Measurements from ENCODE around the gene POLR2F.
A peak's percentile ranks its signal among the peaks of the same experiment; 100 is the strongest.

POLR2F gene

GRCh38 chr22:37922191-37922590 lies 31.3 kb upstream of the POLR2F start:
- no peak overlapping the region for H3K4me3 ChIP-seq (ENCODE audit: low read length in 2 of 2)
- H4K91ac ChIP-seq (ENCODE audit: low read depth, low read length, poor library complexity) = no peak overlapping the region
- no CpG with 5 or more reads among the region's 11 CpGs for WGBS, 2 donors (ENCODE audit: extremely low coverage in 2 of 2, insufficient read length in 2 of 2, insufficient replicate concordance in 1 of 2)
- no peak overlapping the region for H2AFZ ChIP-seq (ENCODE audit: low read length)
- H3K23ac ChIP-seq (ENCODE audit: low read depth, low read length, poor library complexity) = no peak overlapping the region
- H2BK15ac ChIP-seq (ENCODE audit: low read length) = no peak overlapping the region
- H3K27ac ChIP-seq (replicated peaks; ENCODE audit: low read length) = no peak overlapping the region
- no peaks in the 10 kb centered on the region for H3K4me1 ChIP-seq (ENCODE audit: control insufficient read depth in 2 of 2, insufficient read depth in 1 of 2, low read depth in 1 of 2, low read length in 2 of 2)
- no peak overlapping the region for H3K9ac ChIP-seq (ENCODE audit: low read depth, low read length, poor library complexity)
- peaks cover 1% of the 10 kb centered on the region for H3K79me1 ChIP-seq (ENCODE audit: low read depth, low read length)
- no peak overlapping the region for H2BK5ac ChIP-seq (ENCODE audit: low read length)
- no peak overlapping the region for H3K14ac ChIP-seq (ENCODE audit: low read length)
- H2BK12ac ChIP-seq (ENCODE audit: low read length) = no peak overlapping the region
- no peak overlapping the region for H3K4me2 ChIP-seq (ENCODE audit: insufficient read depth, low read length, poor library complexity, severe bottlenecking)
- no peak overlapping the region for H2BK120ac ChIP-seq (ENCODE audit: low read depth, low read length)
- H3K4ac ChIP-seq (ENCODE audit: low read length) = no peak overlapping the region
- H3K36me3 ChIP-seq (replicated peaks in 1 of 2; ENCODE audit: control insufficient read depth in 2 of 2, insufficient read depth in 2 of 2, low read length in 2 of 2) = peaks cover 28 to 74% of the 10 kb centered on the region in 2 donors
- no peak for DNase-seq (ENCODE audit: low spot score)
- no peak overlapping the region for H2AK5ac ChIP-seq (ENCODE audit: low read depth, low read length)
- H3K18ac ChIP-seq (ENCODE audit: low read length) = no peak overlapping the region
- no peaks in the 10 kb centered on the region for H3K9me3 ChIP-seq (replicated peaks in 1 of 2; ENCODE audit: control insufficient read depth in 2 of 2, insufficient read depth in 1 of 2, low read depth in 1 of 2, low read length in 2 of 2)
- H4K8ac ChIP-seq (ENCODE audit: low read depth, low read length) = no peak overlapping the region
- H3K27me3 ChIP-seq (ENCODE audit: control insufficient read depth in 3 of 3, insufficient read depth in 3 of 3, low read depth in 1 of 3, low read length in 3 of 3) = no peaks in the 10 kb centered on the region

- Histone ChIP-seq H2BK5ac (ENCODE audit: low read length) (no peak overlapping the region), H3K4me2 (ENCODE audit: insufficient read depth, low read length, poor library complexity, severe bottlenecking) (no peak overlapping the region), H3K9ac (ENCODE audit: low read depth, low read length, poor library complexity) (no peak overlapping the region), H2BK12ac (ENCODE audit: low read length) (no peak overlapping the region), H2BK15ac (ENCODE audit: low read length) (no peak overlapping the region), H3K36me3 (replicated peaks in 1 of 2; ENCODE audit: control insufficient read depth in 2 of 2, insufficient read depth in 2 of 2, low read length in 2 of 2) (peaks cover 16 to 63% of the 10 kb centered on the region in 2 donors), H3K4me3 (ENCODE audit: low read length in 2 of 2) (no peak overlapping the region), H2AFZ (ENCODE audit: low read length) (no peak overlapping the region), H3K27ac (replicated peaks; ENCODE audit: low read length) (no peak overlapping the region), H3K4me1 (ENCODE audit: control insufficient read depth in 2 of 2, insufficient read depth in 1 of 2, low read depth in 1 of 2, low read length in 2 of 2) (no peaks in the 10 kb centered on the region), H3K27me3 (ENCODE audit: control insufficient read depth in 3 of 3, insufficient read depth in 3 of 3, low read depth in 1 of 3, low read length in 3 of 3) (no peaks in the 10 kb centered on the region), H2AK5ac (ENCODE audit: low read depth, low read length) (no peak overlapping the region), H3K18ac (ENCODE audit: low read length) (no peak overlapping the region), H3K9me3 (replicated peaks in 1 of 2; ENCODE audit: control insufficient read depth in 2 of 2, insufficient read depth in 1 of 2, low read depth in 1 of 2, low read length in 2 of 2) (no peaks in the 10 kb centered on the region), H3K23ac (ENCODE audit: low read depth, low read length, poor library complexity) (no peak overlapping the region), H3K4ac (ENCODE audit: low read length) (no peak overlapping the region), H4K8ac (ENCODE audit: low read depth, low read length) (no peak overlapping the region), H2BK120ac (ENCODE audit: low read depth, low read length) (no peak overlapping the region), H3K79me1 (ENCODE audit: low read depth, low read length) (peaks cover 1% of the 10 kb centered on the region), H4K91ac (ENCODE audit: low read depth, low read length, poor library complexity) (no peak overlapping the region), H3K14ac (ENCODE audit: low read length) (no peak overlapping the region)
- no CpG with 5 or more reads among the region's 4 CpGs for WGBS, 2 donors (ENCODE audit: extremely low coverage in 2 of 2, insufficient read length in 2 of 2, insufficient replicate concordance in 1 of 2)
- no peak for DNase-seq (ENCODE audit: low spot score)
Measured at GRCh38 chr22:37923927-37924326, 29.6 kb upstream of the POLR2F start.

- H2BK120ac ChIP-seq (ENCODE audit: low read depth, low read length) = no peak overlapping the region
- H2BK15ac ChIP-seq (ENCODE audit: low read length) = no peak overlapping the region
- WGBS, 2 donors (ENCODE audit: extremely low coverage in 2 of 2, insufficient read length in 2 of 2, insufficient replicate concordance in 1 of 2) = no CpG with 5 or more reads among the region's 18 CpGs
- H4K8ac ChIP-seq (ENCODE audit: low read depth, low read length) = no peak overlapping the region
- no peaks in the 10 kb centered on the region for H3K27me3 ChIP-seq (ENCODE audit: control insufficient read depth in 3 of 3, insufficient read depth in 3 of 3, low read depth in 1 of 3, low read length in 3 of 3)
- no peak overlapping the region for H2AFZ ChIP-seq (ENCODE audit: low read length)
- no peak overlapping the region for H2BK12ac ChIP-seq (ENCODE audit: low read length)
- H3K18ac ChIP-seq (ENCODE audit: low read length) = no peak overlapping the region
- no peak for DNase-seq (ENCODE audit: low spot score)
- H3K4me3 ChIP-seq (ENCODE audit: low read length in 2 of 2) = no peak overlapping the region
- H3K9ac ChIP-seq (ENCODE audit: low read depth, low read length, poor library complexity) = no peak overlapping the region
- no peak overlapping the region for H4K91ac ChIP-seq (ENCODE audit: low read depth, low read length, poor library complexity)
- H3K27ac ChIP-seq (replicated peaks; ENCODE audit: low read length) = no peak overlapping the region
- no peak overlapping the region for H3K4ac ChIP-seq (ENCODE audit: low read length)
- H3K36me3 ChIP-seq (replicated peaks in 1 of 2; ENCODE audit: control insufficient read depth in 2 of 2, insufficient read depth in 2 of 2, low read length in 2 of 2) = peaks cover 20 to 64% of the 10 kb centered on the region in 2 donors
- peak overlapping the region; percentile 54 for H2AK5ac ChIP-seq (ENCODE audit: low read depth, low read length)
- no peak overlapping the region for H3K4me2 ChIP-seq (ENCODE audit: insufficient read depth, low read length, poor library complexity, severe bottlenecking)
- no peaks in the 10 kb centered on the region for H3K4me1 ChIP-seq (ENCODE audit: control insufficient read depth in 2 of 2, insufficient read depth in 1 of 2, low read depth in 1 of 2, low read length in 2 of 2)
- no peak overlapping the region for H3K23ac ChIP-seq (ENCODE audit: low read depth, low read length, poor library complexity)
- peaks cover 1% of the 10 kb centered on the region for H3K79me1 ChIP-seq (ENCODE audit: low read depth, low read length)
- no peak overlapping the region for H2BK5ac ChIP-seq (ENCODE audit: low read length)
- H3K9me3 ChIP-seq (replicated peaks in 1 of 2; ENCODE audit: control insufficient read depth in 2 of 2, insufficient read depth in 1 of 2, low read depth in 1 of 2, low read length in 2 of 2) = no peaks in the 10 kb centered on the region
- H3K14ac ChIP-seq (ENCODE audit: low read length) = no peak overlapping the region
Measured at GRCh38 chr22:37924386-37925065, 29.0 kb upstream of the POLR2F start.

GRCh38 chr22:37925330-37925729 lies 28.2 kb upstream of the POLR2F start:
- peaks cover 20 to 62% of the 10 kb centered on the region in 2 donors for H3K36me3 ChIP-seq (replicated peaks in 1 of 2; ENCODE audit: control insufficient read depth in 2 of 2, insufficient read depth in 2 of 2, low read length in 2 of 2)
- no peaks in the 10 kb centered on the region for H3K4me1 ChIP-seq (ENCODE audit: control insufficient read depth in 2 of 2, insufficient read depth in 1 of 2, low read depth in 1 of 2, low read length in 2 of 2)
- H2BK12ac ChIP-seq (ENCODE audit: low read length) = no peak overlapping the region
- no peak overlapping the region for H2AFZ ChIP-seq (ENCODE audit: low read length)
- H2BK15ac ChIP-seq (ENCODE audit: low read length) = no peak overlapping the region
- H2BK5ac ChIP-seq (ENCODE audit: low read length) = no peak overlapping the region
- no peak overlapping the region for H3K4ac ChIP-seq (ENCODE audit: low read length)
- H4K91ac ChIP-seq (ENCODE audit: low read depth, low read length, poor library complexity) = no peak overlapping the region
- no peak for DNase-seq (ENCODE audit: low spot score)
- no peak overlapping the region for H3K14ac ChIP-seq (ENCODE audit: low read length)
- no peak overlapping the region for H3K27ac ChIP-seq (replicated peaks; ENCODE audit: low read length)
- H3K23ac ChIP-seq (ENCODE audit: low read depth, low read length, poor library complexity) = no peak overlapping the region
- H3K4me3 ChIP-seq (ENCODE audit: low read length in 2 of 2) = no peak overlapping the region
- H3K18ac ChIP-seq (ENCODE audit: low read length) = no peak overlapping the region
- H4K8ac ChIP-seq (ENCODE audit: low read depth, low read length) = no peak overlapping the region
- H3K79me1 ChIP-seq (ENCODE audit: low read depth, low read length) = peaks cover 1% of the 10 kb centered on the region
- H3K4me2 ChIP-seq (ENCODE audit: insufficient read depth, low read length, poor library complexity, severe bottlenecking) = no peak overlapping the region
- WGBS, 2 donors (ENCODE audit: extremely low coverage in 2 of 2, insufficient read length in 2 of 2, insufficient replicate concordance in 1 of 2) = no CpG with 5 or more reads among the region's 3 CpGs
- no peaks in the 10 kb centered on the region for H3K27me3 ChIP-seq (ENCODE audit: control insufficient read depth in 3 of 3, insufficient read depth in 3 of 3, low read depth in 1 of 3, low read length in 3 of 3)
- no peaks in the 10 kb centered on the region for H3K9me3 ChIP-seq (replicated peaks in 1 of 2; ENCODE audit: control insufficient read depth in 2 of 2, insufficient read depth in 1 of 2, low read depth in 1 of 2, low read length in 2 of 2)
- no peak overlapping the region for H3K9ac ChIP-seq (ENCODE audit: low read depth, low read length, poor library complexity)
- no peak overlapping the region for H2BK120ac ChIP-seq (ENCODE audit: low read depth, low read length)
- H2AK5ac ChIP-seq (ENCODE audit: low read depth, low read length) = no peak overlapping the region

Measured in neuronal stem cell (in vitro differentiated cells).